ENCODE measurements around the gene HNRNPH2.

The HNRNPH2 gene

GRCh38 chrX:101409043-101409442 lies 1.0 kb downstream of the HNRNPH2 start:
- DNase-seq (ENCODE audit: low read depth, low spot score): no peak
- H3K4me3 ChIP-seq (ENCODE audit: low read depth, low read length): peak overlapping the region; percentile 77
- in situ Hi-C loops (cut with HindIII; ENCODE audit: low sequenced_read_pairs): no loop called here
- no peak for TF ChIP-seq CTCF (IDR thresholded peaks at IDR 0.05; ENCODE audit: low read depth, low read length)

DNA sequence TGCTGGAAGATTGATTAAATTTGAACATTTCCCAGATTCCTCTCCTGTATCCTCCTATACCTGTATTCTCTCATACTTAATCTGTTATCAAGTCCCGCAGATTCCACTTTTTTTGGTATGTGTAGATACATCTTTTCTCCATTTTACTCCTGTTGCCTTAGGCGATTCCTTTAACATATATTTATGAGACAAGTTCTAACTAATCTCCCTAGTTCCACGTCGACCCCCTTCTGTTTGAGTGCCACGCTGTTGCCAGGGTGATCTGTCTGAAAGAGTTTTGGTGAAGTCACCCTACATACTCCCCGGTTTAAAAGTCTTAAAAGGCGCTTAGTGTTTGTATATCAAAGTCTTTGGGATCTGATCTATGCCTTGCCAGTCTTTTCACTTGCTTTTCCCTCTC lies 2.4 kb downstream of the HNRNPH2 start:
- in situ Hi-C loops (cut with HindIII; ENCODE audit: low sequenced_read_pairs): no loop called here
- no peak for TF ChIP-seq CTCF (IDR thresholded peaks at IDR 0.05; ENCODE audit: low read depth, low read length)
- no peak for DNase-seq (ENCODE audit: low read depth, low spot score)
- peak overlapping the region; percentile 8 for H3K4me3 ChIP-seq (ENCODE audit: low read depth, low read length)

GRCh38 chrX:101411984-101412383 lies 4.0 kb downstream of the HNRNPH2 start:
- no peak for TF ChIP-seq CTCF (IDR thresholded peaks at IDR 0.05; ENCODE audit: low read depth, low read length)
- no peak for DNase-seq (ENCODE audit: low read depth, low spot score)
- in situ Hi-C loops (cut with HindIII; ENCODE audit: low sequenced_read_pairs): no loop called here
- no peak overlapping the region for H3K4me3 ChIP-seq (ENCODE audit: low read depth, low read length)

DNA sequence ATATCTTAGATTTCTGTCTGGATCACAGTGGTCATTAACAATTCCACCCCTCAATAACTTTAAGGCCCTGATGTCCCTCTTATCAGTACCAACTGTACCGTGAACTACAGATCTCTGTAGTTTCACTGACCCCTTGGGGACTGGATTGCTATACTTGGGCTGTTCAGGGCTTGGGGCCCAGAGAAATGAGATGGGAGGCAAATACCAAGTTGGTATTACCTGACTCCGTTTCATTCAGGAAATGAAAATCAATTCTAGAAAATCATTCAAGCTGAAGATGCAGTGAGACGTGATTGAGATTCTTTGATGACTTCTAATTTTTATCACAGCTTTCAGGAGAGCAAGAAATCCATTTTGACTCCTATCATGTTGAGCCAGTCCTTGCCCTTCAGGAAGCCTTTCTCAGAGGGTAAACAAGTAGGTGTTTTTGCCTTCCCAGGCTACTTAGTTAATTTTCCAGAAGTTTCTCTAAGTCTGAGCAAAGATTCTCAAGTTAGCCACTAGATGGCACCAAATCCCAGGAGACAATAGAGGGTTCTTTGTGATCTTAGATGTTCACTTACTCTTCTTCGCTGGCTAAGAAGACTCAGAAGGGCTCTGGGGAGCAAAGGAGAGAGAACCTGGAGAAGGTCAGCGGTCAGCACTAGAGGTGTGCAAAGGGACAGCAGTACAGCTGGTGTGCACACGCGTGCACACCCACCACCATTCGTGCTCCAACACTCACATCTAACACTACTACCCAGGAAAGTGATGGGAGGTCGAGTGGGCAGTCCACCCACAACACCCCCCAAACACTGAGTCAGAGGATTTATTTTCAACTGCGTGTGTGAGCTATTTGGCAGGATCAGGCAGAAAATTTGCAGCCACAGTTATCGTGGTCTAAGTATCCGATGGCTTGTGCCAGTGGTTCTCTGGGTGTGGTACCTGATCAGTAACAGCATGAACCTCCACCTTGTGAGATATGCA lies 7.4 kb downstream of the HNRNPH2 start:
- no peak overlapping the region for H3K4me3 ChIP-seq (ENCODE audit: low read depth, low read length)
- DNase-seq (ENCODE audit: low read depth, low spot score): peak; percentile 85
- TF ChIP-seq CTCF (IDR thresholded peaks at IDR 0.05; ENCODE audit: low read depth, low read length): peak; percentile 79
- in situ Hi-C loops (cut with HindIII; ENCODE audit: low sequenced_read_pairs): no loop called here

GRCh38 chrX:101416691-101417090 lies 8.7 kb downstream of the HNRNPH2 start:
- H3K4me3 ChIP-seq (ENCODE audit: low read depth, low read length): no peak overlapping the region
- in situ Hi-C loops (cut with HindIII; ENCODE audit: low sequenced_read_pairs): no loop called here
- DNase-seq (ENCODE audit: low read depth, low spot score): no peak
- no peak for TF ChIP-seq CTCF (IDR thresholded peaks at IDR 0.05; ENCODE audit: low read depth, low read length)

DNA sequence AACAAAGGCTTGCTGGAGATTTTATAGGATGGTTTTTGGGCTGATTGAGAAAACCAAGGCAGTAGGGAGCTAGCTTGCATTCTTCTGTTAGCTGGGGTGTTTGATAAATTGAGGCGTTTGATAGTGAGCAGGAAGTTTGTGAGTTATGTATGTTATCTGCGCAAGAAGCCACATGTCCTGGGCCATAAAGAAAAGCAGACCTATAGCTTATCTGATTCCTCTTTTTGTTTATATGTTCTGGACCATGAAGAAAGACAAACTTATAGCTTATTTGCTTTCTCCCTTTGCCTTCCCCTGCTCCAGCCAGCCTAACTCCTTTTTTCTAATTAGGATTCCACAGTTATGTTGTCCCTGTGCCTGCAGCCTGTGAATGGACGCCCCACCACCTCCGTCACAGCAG lies 9.2 kb downstream of the HNRNPH2 start:
- in situ Hi-C loops (cut with HindIII; ENCODE audit: low sequenced_read_pairs): no loop called here
- no peak overlapping the region for H3K4me3 ChIP-seq (ENCODE audit: low read depth, low read length)
- no peak for TF ChIP-seq CTCF (IDR thresholded peaks at IDR 0.05; ENCODE audit: low read depth, low read length)
- DNase-seq (ENCODE audit: low read depth, low spot score): no peak

Measured in astrocyte of the spinal cord (primary cell).